Measurements from ENCODE around the gene ZHX3. TPM values are rescaled to one million over a fixed set of nuclear protein-coding genes. Genes with fewer than 3 reads are reported as not detected.
A peak's percentile ranks its signal among the peaks of the same experiment; 100 is the strongest.

The ZHX3 gene
- total and polyA plus RNA-seq, 9 of the 15 experiments (the other 6 are each of a cell fraction or from before 2014, with no cell fraction given): 0.80 to 14.6 (median 4.9) TPM

DNA sequence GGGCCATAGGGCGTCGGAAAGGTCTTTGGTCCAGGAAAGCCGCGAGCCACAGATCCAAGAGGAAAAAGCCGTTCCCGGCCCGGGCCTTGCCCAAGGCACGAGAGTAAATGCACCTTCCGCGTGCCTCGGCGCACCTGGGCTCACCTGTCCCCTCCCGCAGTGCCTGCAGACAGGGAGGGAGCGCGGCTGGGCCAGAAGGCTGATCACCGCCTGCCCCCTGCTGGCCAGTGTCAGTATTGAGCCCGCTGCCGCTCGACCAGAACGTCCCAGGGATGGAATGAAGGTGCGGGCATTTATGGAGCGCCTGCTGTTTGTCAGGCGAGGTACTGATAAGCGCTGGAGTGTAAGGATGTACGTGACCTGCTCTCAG lies 22.4 kb upstream of the ZHX3 start (continued):
- TF ChIP-seq ZNF668 (CRISPR knock-in tag; IDR thresholded peaks at IDR 0.05): no peak
- TF ChIP-seq PTTG1 (tag; IDR thresholded peaks at IDR 0.05; ENCODE audit: low read depth): no peak
- no peak for TF ChIP-seq RFX5 (IDR thresholded peaks at IDR 0.05; ENCODE audit: low read depth, low read length)
- TF ChIP-seq HOMEZ (CRISPR knock-in tag; IDR thresholded peaks at IDR 0.05): no peak
- TF ChIP-seq DMBX1 (CRISPR knock-in tag; IDR thresholded peaks at IDR 0.05; ENCODE audit: borderline replicate concordance): no peak
- no peak for TF ChIP-seq RBM17 (IDR thresholded peaks at IDR 0.05; ENCODE audit: borderline replicate concordance, low read depth, low read length)
- no peak for TF ChIP-seq IRF2 (CRISPR knock-in tag; IDR thresholded peaks at IDR 0.05)
- no peak for TF ChIP-seq YY1 (IDR thresholded peaks at IDR 0.05; ENCODE audit: borderline replicate concordance in 1 of 3, control insufficient read depth in 1 of 3, extremely low read depth in 1 of 3, insufficient read depth in 3 of 3, insufficient read length in 1 of 3, insufficient replicate concordance in 2 of 3, low read depth in 1 of 3, low read length in 2 of 3)
- TF ChIP-seq MBD1 (CRISPR knock-in tag; IDR thresholded peaks at IDR 0.05): no peak
- no peak for TF ChIP-seq HES1 (IDR thresholded peaks at IDR 0.05; ENCODE audit: low read depth)
- TF ChIP-seq PBX2 (CRISPR knock-in tag; IDR thresholded peaks at IDR 0.05; ENCODE audit: low read depth): no peak
- no peak for TF ChIP-seq PBX2 (tag; conservative IDR thresholded peaks at IDR 0.05; ENCODE audit: low read depth)
- TF ChIP-seq SIN3B (IDR thresholded peaks at IDR 0.05; ENCODE audit: low read depth): no peak; the same call in 1 of the 2 replicates
- TF ChIP-seq ZBTB7A (IDR thresholded peaks at IDR 0.05; ENCODE audit: borderline replicate concordance, control insufficient read depth, low read depth, low read length): no peak
- TF ChIP-seq TCF7 (IDR thresholded peaks at IDR 0.05; ENCODE audit: borderline replicate concordance): 0 out of 2 replicates have a peak, but pooled peaks have one; percentile 48
- TF ChIP-seq TCF7L2 (IDR thresholded peaks at IDR 0.05; ENCODE audit: low read depth, low read length): no peak
- no peak for TF ChIP-seq ATF1 (CRISPR knock-in tag; IDR thresholded peaks at IDR 0.05)
- no peak for TF ChIP-seq ATF1 (tag; IDR thresholded peaks at IDR 0.05)
- TF ChIP-seq SIX5 (IDR thresholded peaks at IDR 0.05; ENCODE audit: borderline replicate concordance in 1 of 2, insufficient read depth in 1 of 2, low read depth in 1 of 2, low read length in 2 of 2): no peak
- no peak for TF ChIP-seq ZNF76 (CRISPR knock-in tag; IDR thresholded peaks at IDR 0.05; ENCODE audit: borderline replicate concordance)
- TF ChIP-seq CEBPB (tag; IDR thresholded peaks at IDR 0.05): no peak
